Coronary artery (tissue), 2 donors: ENCODE results near the gene LEMD1.

Experiments
- DNase-seq: peaks from one replicate; pipeline ENCODE4 v3.0.0-alpha.2; 2017; ENCODE audit warnings: low spot score
- H3K27ac ChIP-seq, 2 donors: fragments of 200-600 bp; sonication (generic); one replicate each; pipeline ENCODE4 v1.5.1; 2016 to 2019
- H3K4me3 ChIP-seq: fragments of 200-600 bp; sonication (generic); 2 replicates; pipeline ENCODE4 v1.5.1; 2016; ENCODE audit warnings: mild to moderate bottlenecking, moderate library complexity
- CTCF ChIP-seq: fragments of 200-600 bp; sonication (generic); IDR thresholded peaks from one replicate; pipeline ENCODE4 v1.5.1; 2019; ENCODE audit warnings: antibody characterized with exemption

LEMD1 gene

GRCh38 chr1:205359771-205360565 is 61.9 kb downstream of the LEMD1 start:
- DNase-seq = no peak
- no peak overlapping the region for H3K4me3 ChIP-seq
- H3K27ac ChIP-seq = no peak overlapping the region
- no peak for TF ChIP-seq CTCF

DNA sequence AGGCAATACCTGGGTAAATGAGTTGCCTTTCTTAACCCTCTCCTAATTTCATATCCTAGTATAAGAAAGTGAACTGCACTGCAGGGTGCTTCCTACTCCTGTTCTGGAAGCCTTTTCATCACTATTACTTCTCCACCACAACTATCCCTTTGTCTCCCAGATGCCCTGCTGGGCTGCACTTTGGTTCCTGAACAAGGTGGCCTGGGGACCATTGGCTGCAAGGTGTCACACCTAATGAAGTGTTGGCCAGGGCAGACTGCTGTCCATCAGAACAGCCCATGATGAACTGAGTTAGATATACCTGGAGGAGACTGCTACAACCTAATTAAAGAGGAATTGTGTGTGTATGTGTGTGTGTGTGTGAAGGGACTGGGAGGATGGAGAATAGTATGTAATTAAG is 63.3 kb downstream of the LEMD1 start:
- Histone ChIP-seq H3K27ac (no peak overlapping the region), H3K4me3 (no peak overlapping the region)
- DNase-seq = no peak
- no peak for TF ChIP-seq CTCF

DNA sequence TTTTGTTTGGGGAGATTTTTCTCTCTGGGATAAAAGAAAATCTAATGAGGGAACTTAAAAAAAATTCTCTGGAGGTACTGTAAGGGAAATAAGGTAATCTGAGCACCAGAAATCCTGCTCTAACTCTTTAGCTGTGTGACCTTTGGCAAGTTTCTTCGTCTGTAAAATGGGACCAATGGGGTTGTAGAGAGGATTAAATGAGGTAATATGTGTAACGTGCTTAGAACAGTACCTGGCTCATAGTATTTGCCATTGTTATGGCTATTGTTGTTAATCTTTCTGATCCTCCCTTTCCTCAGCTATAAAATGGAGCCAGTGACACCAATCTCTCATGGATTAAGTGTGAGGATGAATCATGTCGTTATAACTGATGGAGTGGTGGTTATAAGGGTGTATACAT is 64.3 kb downstream of the LEMD1 start:
- Histone ChIP-seq H3K4me3 (no peak overlapping the region), H3K27ac (no peak overlapping the region)
- no peak for DNase-seq
- no peak for TF ChIP-seq CTCF

GRCh38 chr1:205356440-205357139 is 65.3 kb downstream of the LEMD1 start, which contains the start of gene KLHDC8A:
TSS of gene KLHDC8A (minus strand) at chr1:205356922. CDS start at chr1:205343604, 13,318 bp downstream.
- no peak within 1 kb of the TSS for H3K27ac ChIP-seq

DNA sequence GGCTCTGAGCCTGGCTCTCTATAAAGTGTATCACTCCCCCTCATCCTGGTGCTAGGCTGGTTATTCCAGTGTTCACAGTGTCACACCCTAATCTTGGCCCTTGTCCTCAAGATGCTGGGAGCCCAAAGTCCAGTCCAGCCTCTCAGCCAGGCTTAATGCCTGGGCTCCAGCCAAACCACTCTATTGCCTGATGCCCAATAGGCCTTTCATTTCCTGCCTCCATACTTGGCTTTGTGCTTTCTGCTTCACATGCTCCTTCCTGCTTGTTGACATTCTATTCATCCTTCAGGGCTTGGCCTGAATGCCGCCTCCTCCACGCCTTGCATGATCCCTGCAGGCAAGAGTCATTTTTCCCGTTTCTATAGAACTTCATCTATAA is 66.8 kb downstream of the LEMD1 start:
- no peak for TF ChIP-seq CTCF
- no peak overlapping the region for H3K27ac ChIP-seq
- no peak overlapping the region for H3K4me3 ChIP-seq
- no peak for DNase-seq

More at GRCh38 chr1:205356440-205357139, 65.3 kb downstream of the LEMD1 start, which contains the start of gene KLHDC8A:
- no peak for TF ChIP-seq CTCF
- H3K4me3 ChIP-seq = no peak within 1 kb of the TSS
- no peak for DNase-seq

- DNase-seq = no peak
- TF ChIP-seq CTCF = peak; percentile 70
- Histone ChIP-seq H3K27ac (no peak overlapping the region), H3K4me3 (no peak overlapping the region)
Observed at GRCh38 chr1:205354259-205355074, 67.4 kb downstream of the LEMD1 start.
